Hepatocyte (in vitro differentiated cells): Measurements from ENCODE around the gene CAB39L. TPM values are rescaled to one million over a fixed set of nuclear protein-coding genes. Genes with fewer than 3 reads are reported as not detected.

Experiments
- DNase-seq: peaks from one replicate; pipeline ENCODE4 v3.0.0-alpha.2; 2016; ENCODE audit warnings: low spot score
- H2AFZ ChIP-seq: fragments of 200-600 bp; sonication (generic); 2 replicates; pipeline ENCODE4 v1.6.0; 2016; ENCODE audit warnings: antibody characterized with exemption, mild to moderate bottlenecking
- H3K27ac ChIP-seq: fragments of 200-600 bp; sonication (generic); 2 replicates; pipeline ENCODE4 v1.5.1; 2016; ENCODE audit warnings: mild to moderate bottlenecking
- H3K27me3 ChIP-seq: fragments of 200-600 bp; sonication (generic); 2 replicates; pipeline ENCODE4 v1.6.1; 2016
- H3K36me3 ChIP-seq: fragments of 200-600 bp; sonication (generic); replicated peaks from 2 replicates; pipeline ENCODE4 v1.5.1; 2016; ENCODE audit warnings: low read depth; ENCODE audit not compliant: insufficient read depth
- H3K4me1 ChIP-seq: fragments of 200-600 bp; sonication (generic); 2 replicates; pipeline ENCODE4 v1.5.1; 2016; ENCODE audit warnings: mild to moderate bottlenecking, moderate library complexity; ENCODE audit not compliant: insufficient read depth
- H3K4me2 ChIP-seq: fragments of 200-600 bp; sonication (generic); 2 replicates; pipeline ENCODE4 v1.6.0; 2016
- H3K4me3 ChIP-seq: fragments of 200-600 bp; sonication (generic); 2 replicates; pipeline ENCODE4 v1.5.1; 2016; ENCODE audit warnings: mild to moderate bottlenecking
- H3K79me2 ChIP-seq: fragments of 200-600 bp; sonication (generic); 2 replicates; pipeline ENCODE4 v1.6.0; 2017; ENCODE audit warnings: mild to moderate bottlenecking
- H3K9me2 ChIP-seq: fragments of 200-600 bp; sonication (generic); replicated peaks from 2 replicates; pipeline ENCODE4 v1.6.0; 2017; ENCODE audit warnings: mild to moderate bottlenecking; ENCODE audit not compliant: insufficient read depth
- H3K9me3 ChIP-seq: fragments of 200-600 bp; sonication (generic); 2 replicates; pipeline ENCODE4 v1.5.1; 2016; ENCODE audit warnings: low read depth, mild to moderate bottlenecking
- H4K20me1 ChIP-seq: fragments of 200-600 bp; sonication (generic); 2 replicates; pipeline ENCODE4 v1.6.0; 2016; ENCODE audit warnings: mild to moderate bottlenecking; ENCODE audit not compliant: insufficient read depth, poor library complexity, severe bottlenecking
- CTCF ChIP-seq: fragments of 200-600 bp; sonication (generic); IDR thresholded peaks from 2 replicates; pipeline ENCODE4 v1.5.1; 2016; ENCODE audit warnings: antibody characterized with exemption, mild to moderate bottlenecking; ENCODE audit not compliant: poor library complexity
- EZH2 ChIP-seq: fragments of 200-600 bp; sonication (generic); IDR thresholded peaks from 2 replicates; pipeline ENCODE4 v1.6.1; 2016; ENCODE audit warnings: antibody characterized with exemption, mild to moderate bottlenecking, borderline replicate concordance
- EZH2phosphoT487 ChIP-seq: fragments of 200-600 bp; sonication (generic); IDR thresholded peaks from one replicate; pipeline ENCODE4 v1.6.1; 2018; ENCODE audit warnings: antibody characterized with exemption, mild to moderate bottlenecking, low read depth, moderate library complexity; ENCODE audit not compliant: unreplicated experiment, severe bottlenecking
- WGBS: methylation state at CpG from one replicate; pipeline ENCODE4 v1.1.6; 2016; ENCODE audit warnings: low lambda C conversion rate; ENCODE audit errors: missing lambda C conversion rate; 5-methylcytosine and 5-hydroxymethylcytosine counted together
- polyA plus RNA-seq: library from polyadenylated mRNA; unstranded; fragments of >200 nt; fragmentation: Nextera tagmentation; extraction: Ambion mirVana; gene quantifications from 2 replicates; pipeline ENCODE4 v1.2.1, GENCODE V29; 2016
- total RNA-seq: library from RNA; depleted of rRNA; stranded (reverse); fragments of >200 nt; gene quantifications from 2 replicates; pipeline ENCODE4 v1.2.3, GENCODE V29; 2014

CAB39L gene
- total and polyA plus RNA-seq, 2 experiments from 2014 or later: 13.7 to 20.4 TPM

DNA sequence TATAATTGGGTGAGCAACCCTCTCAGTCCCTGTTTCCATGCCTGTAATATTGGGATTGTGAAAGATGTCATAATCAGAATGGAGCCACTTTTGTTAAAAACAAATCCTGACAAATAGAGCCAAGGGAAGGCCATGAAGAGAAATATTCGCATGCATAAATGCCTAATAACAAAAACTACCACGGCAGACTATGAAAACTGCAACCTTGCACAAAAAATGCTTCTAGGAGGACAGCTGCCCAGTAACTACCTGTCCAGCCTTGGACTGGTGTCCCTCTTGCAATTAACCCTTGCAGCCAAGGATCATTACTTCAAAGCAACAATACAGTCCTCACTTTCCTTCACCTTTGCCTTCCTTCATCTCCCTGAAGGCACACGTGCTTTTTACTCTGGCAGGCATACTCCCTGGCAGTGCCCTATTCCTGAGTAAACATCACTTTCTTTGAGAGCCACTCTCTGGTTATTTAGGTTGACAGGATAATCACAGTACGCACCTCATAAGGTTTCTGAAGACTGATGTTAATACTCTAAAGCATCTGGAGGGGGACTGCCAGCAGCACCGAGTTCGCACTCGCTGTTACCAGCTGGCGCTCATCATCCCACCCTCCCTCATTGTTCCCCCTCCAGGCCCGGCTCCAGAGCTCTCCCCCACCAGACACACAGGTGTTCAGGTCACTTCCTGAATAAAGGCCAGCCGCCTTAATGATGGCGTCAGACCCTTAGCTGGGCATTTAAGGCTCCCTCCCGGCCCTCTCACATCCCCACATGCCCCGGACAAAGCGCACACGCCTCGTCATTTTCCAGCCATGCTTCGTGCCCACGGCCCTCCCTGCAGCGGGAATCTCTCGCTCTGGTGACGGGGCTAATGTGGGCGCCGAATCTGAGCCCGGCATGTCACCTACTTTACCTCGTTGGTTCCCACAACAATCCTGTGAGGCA is 138.8 kb downstream of the CAB39L start:
- whole genome bisulfite sequencing: 88% methylated on average over 25 of the region's 25 CpGs
- TF ChIP-seq EZH2phosphoT487 (no peak), CTCF (no peak), EZH2 (no peak)

GRCh38 chr13:49304356-49304755 is 139.5 kb downstream of the CAB39L start:
- Histone ChIP-seq H3K27ac (no peak overlapping the region), H3K27me3 (no peaks in the 10 kb centered on the region), H4K20me1 (no peaks in the 10 kb centered on the region), H3K4me3 (no peak overlapping the region), H3K9me3 (no peaks in the 10 kb centered on the region), H2AFZ (no peak overlapping the region), H3K9me2 (no peaks in the 10 kb centered on the region), H3K4me2 (no peak overlapping the region), H3K36me3 (no peaks in the 10 kb centered on the region), H3K79me2 (no peaks in the 10 kb centered on the region), H3K4me1 (peaks cover 14% of the 10 kb centered on the region)
- no peak for DNase-seq
- TF ChIP-seq EZH2 (no peak), EZH2phosphoT487 (no peak), CTCF (no peak)
- WGBS: 99% methylated on average over 12 of the region's 12 CpGs

More for the DNA sequence above, 138.8 kb downstream of the CAB39L start:
- Histone ChIP-seq H3K4me2 (no peak overlapping the region), H3K9me3 (no peaks in the 10 kb centered on the region), H2AFZ (no peak overlapping the region), H3K9me2 (no peaks in the 10 kb centered on the region), H4K20me1 (no peaks in the 10 kb centered on the region), H3K79me2 (no peaks in the 10 kb centered on the region), H3K36me3 (no peaks in the 10 kb centered on the region), H3K4me3 (no peak overlapping the region), H3K27ac (no peak overlapping the region), H3K4me1 (peaks cover 14% of the 10 kb centered on the region), H3K27me3 (no peaks in the 10 kb centered on the region)
- no peak for DNase-seq

DNA sequence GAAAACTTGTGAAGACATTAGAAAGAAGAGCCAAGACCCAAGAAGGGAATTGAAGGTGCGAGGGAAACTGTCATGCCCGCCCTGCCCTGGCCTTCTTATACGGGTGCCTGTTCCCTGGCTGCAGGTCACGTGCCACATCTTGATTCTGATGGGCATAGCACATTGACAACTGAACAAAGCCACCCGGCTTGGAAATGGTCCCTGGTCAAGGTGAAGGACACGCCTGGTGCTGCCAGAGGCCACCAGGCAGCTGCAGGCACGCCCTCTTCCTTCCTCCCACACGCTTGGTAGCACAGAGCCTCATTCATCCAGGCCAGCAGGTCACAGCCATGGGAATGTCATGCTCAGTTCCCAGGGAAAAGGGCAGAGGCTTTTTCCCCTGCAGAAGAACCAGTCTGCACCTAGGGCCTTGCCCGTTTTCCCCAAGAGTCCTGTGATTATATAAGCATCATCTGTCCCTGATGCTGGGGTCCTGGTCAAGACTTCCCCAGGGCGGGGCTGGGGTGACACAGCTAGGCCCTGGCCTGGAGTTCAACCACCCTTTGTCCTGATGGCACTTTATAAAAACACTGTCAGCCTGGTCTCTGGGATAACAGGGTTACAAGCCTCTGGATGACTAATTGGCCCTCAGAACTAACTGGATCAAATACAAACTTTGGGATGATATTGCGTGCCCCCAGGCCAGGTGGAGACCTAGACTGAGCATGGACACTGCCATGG is 140.2 kb downstream of the CAB39L start:
- no peak overlapping the region for H3K4me2 ChIP-seq
- no peak for TF ChIP-seq EZH2phosphoT487
- TF ChIP-seq EZH2: no peak
- TF ChIP-seq CTCF: no peak
- no peaks in the 10 kb centered on the region for H3K9me2 ChIP-seq
- 92% methylated on average over 11 of the region's 11 CpGs for WGBS
- H2AFZ ChIP-seq: no peak overlapping the region
- H3K36me3 ChIP-seq: no peaks in the 10 kb centered on the region
- H3K27me3 ChIP-seq: no peaks in the 10 kb centered on the region
- H3K79me2 ChIP-seq: no peaks in the 10 kb centered on the region
- H3K9me3 ChIP-seq: no peaks in the 10 kb centered on the region
- peaks cover 10% of the 10 kb centered on the region for H3K4me1 ChIP-seq
- H4K20me1 ChIP-seq: no peaks in the 10 kb centered on the region
- no peak overlapping the region for H3K27ac ChIP-seq
- no peak for DNase-seq
- no peak overlapping the region for H3K4me3 ChIP-seq
